OCI-LY7 (cell line): ENCODE results near the gene VPS13D.

Experiments
- CTCF ChIP-seq: fragments of 200-600 bp; sonication (generic); conservative IDR thresholded peaks from 2 replicates; pipeline ENCODE4 v1.5.1; 2014; ENCODE audit warnings: mild to moderate bottlenecking, antibody characterized with exemption, low read length, moderate library complexity, mixed read lengths
- EZH2phosphoT487 ChIP-seq: fragments of 200-600 bp; sonication (generic); IDR thresholded peaks from 2 replicates; pipeline ENCODE4 v1.6.1; 2018; ENCODE audit warnings: low read depth, borderline replicate concordance, mild to moderate bottlenecking, mixed run types, antibody characterized with exemption, low read length, moderate library complexity, mixed read lengths

GRCh38 chr1:12465126-12465525, 235.3 kb downstream of the VPS13D start:
- TF ChIP-seq CTCF (no peak), EZH2phosphoT487 (no peak)
